Muscle layer of duodenum (tissue), 2 donors: ENCODE results near the gene ERMARD.

Experiments used
- H3K27ac ChIP-seq: one replicate; pipeline ENCODE4 v1.7.0; 2013; ENCODE audit warnings: mild to moderate bottlenecking, low read length
- H3K27me3 ChIP-seq: one replicate; pipeline ENCODE4 v1.7.0; 2013; ENCODE audit warnings: low read depth, mild to moderate bottlenecking, control low read depth, low read length
- H3K36me3 ChIP-seq, 2 donors: one replicate each; pipeline ENCODE4 v1.7.0; 2013; ENCODE audit warnings: low read length in 2 of 2, control low read depth in 1 of 2, mild to moderate bottlenecking in 1 of 2; ENCODE audit not compliant: insufficient read depth in 2 of 2, control insufficient read depth in 1 of 2
- H3K4me1 ChIP-seq, 2 donors: one replicate each; pipeline ENCODE4 v1.7.0; 2013; ENCODE audit warnings: low read length in 2 of 2, mild to moderate bottlenecking in 2 of 2, control low read depth in 1 of 2, moderate library complexity in 1 of 2; ENCODE audit not compliant: insufficient read depth in 2 of 2, control insufficient read depth in 1 of 2
- H3K4me3 ChIP-seq, 2 donors: one replicate each; pipeline ENCODE4 v1.7.0; 2013; ENCODE audit warnings: low read length in 2 of 2, low read depth in 1 of 2, mild to moderate bottlenecking in 1 of 2
- H3K9me3 ChIP-seq, 2 donors: one replicate each; pipeline ENCODE4 v1.7.0; 2013; ENCODE audit warnings: low read length in 2 of 2, control low read depth in 1 of 2, mild to moderate bottlenecking in 1 of 2; ENCODE audit not compliant: control insufficient read depth in 1 of 2
- donor health status: healthy.

The ERMARD gene

GRCh38 chr6:169785566-169785965 is 34.1 kb downstream of the ERMARD start:
- H3K27ac ChIP-seq, result no peak overlapping the region
- H3K27me3 ChIP-seq, result no peaks in the 10 kb centered on the region
- H3K9me3 ChIP-seq, result no peaks in the 10 kb centered on the region
- H3K4me3 ChIP-seq, result no peak overlapping the region
- H3K4me1 ChIP-seq, result peaks cover 0 to 9% of the 10 kb centered on the region in 2 donors
- H3K36me3 ChIP-seq, result peaks cover 0 to 7% of the 10 kb centered on the region in 2 donors

- H3K27ac ChIP-seq, result no peak overlapping the region
- no peak overlapping the region for H3K4me3 ChIP-seq
- H3K36me3 ChIP-seq, result peaks cover 0 to 2% of the 10 kb centered on the region in 2 donors
- peaks cover 0 to 13% of the 10 kb centered on the region in 2 donors for H3K4me1 ChIP-seq
- H3K9me3 ChIP-seq, result no peaks in the 10 kb centered on the region
- H3K27me3 ChIP-seq, result no peaks in the 10 kb centered on the region
Measured at GRCh38 chr6:169786349-169786748, 34.9 kb downstream of the ERMARD start.

- no peak overlapping the region for H3K4me3 ChIP-seq
- peaks cover 0 to 17% of the 10 kb centered on the region in 2 donors for H3K4me1 ChIP-seq
- no peaks in the 10 kb centered on the region for H3K27me3 ChIP-seq
- no peaks in the 10 kb centered on the region for H3K36me3 ChIP-seq
- H3K27ac ChIP-seq, result no peak overlapping the region
- no peaks in the 10 kb centered on the region for H3K9me3 ChIP-seq
Measured at GRCh38 chr6:169787797-169788196, 36.4 kb downstream of the ERMARD start.

- Histone ChIP-seq H3K36me3 (no peaks in the 10 kb centered on the region), H3K27me3 (no peaks in the 10 kb centered on the region)
Measured at GRCh38 chr6:169788809-169789145, 37.4 kb downstream of the ERMARD start.

GRCh38 chr6:169789146-169789943 is 37.9 kb downstream of the ERMARD start:
- Histone ChIP-seq H3K36me3 (no peaks in the 10 kb centered on the region), H3K27me3 (no peaks in the 10 kb centered on the region), H3K4me3 (peak overlapping the region; percentile 68 to 74), H3K4me1 (peaks cover 0 to 17% of the 10 kb centered on the region in 2 donors), H3K9me3 (no peaks in the 10 kb centered on the region), H3K27ac (no peak overlapping the region)

More at GRCh38 chr6:169788809-169789145, 37.4 kb downstream of the ERMARD start:
- Histone ChIP-seq H3K9me3 (no peaks in the 10 kb centered on the region), H3K4me3 (no peak overlapping the region), H3K4me1 (peaks cover 0 to 17% of the 10 kb centered on the region in 2 donors), H3K27ac (no peak overlapping the region)

GRCh38 chr6:169789944-169790927 is 38.8 kb downstream of the ERMARD start:
- peaks cover 0 to 17% of the 10 kb centered on the region in 2 donors for H3K4me1 ChIP-seq
- H3K9me3 ChIP-seq, result no peaks in the 10 kb centered on the region
- no peaks in the 10 kb centered on the region for H3K36me3 ChIP-seq
- H3K4me3 ChIP-seq, result peak overlapping the region; percentile 68 to 74
- H3K27me3 ChIP-seq, result no peaks in the 10 kb centered on the region
- H3K27ac ChIP-seq, result no peak overlapping the region

GRCh38 chr6:169791721-169792131 is 40.3 kb downstream of the ERMARD start:
- Histone ChIP-seq H3K27ac (no peak overlapping the region), H3K36me3 (no peaks in the 10 kb centered on the region), H3K27me3 (no peaks in the 10 kb centered on the region), H3K4me3 (no peak overlapping the region), H3K9me3 (no peaks in the 10 kb centered on the region), H3K4me1 (peaks cover 0 to 17% of the 10 kb centered on the region in 2 donors)

GRCh38 chr6:169792306-169793015 is 41.0 kb downstream of the ERMARD start:
- Histone ChIP-seq H3K9me3 (no peaks in the 10 kb centered on the region), H3K27me3 (no peaks in the 10 kb centered on the region), H3K27ac (no peak overlapping the region), H3K4me3 (no peak overlapping the region), H3K4me1 (peaks cover 0 to 17% of the 10 kb centered on the region in 2 donors), H3K36me3 (no peaks in the 10 kb centered on the region)

GRCh38 chr6:169793408-169793807 is 42.0 kb downstream of the ERMARD start:
- Histone ChIP-seq H3K27ac (no peak overlapping the region), H3K9me3 (no peaks in the 10 kb centered on the region), H3K27me3 (no peaks in the 10 kb centered on the region), H3K4me1 (peaks cover 0 to 17% of the 10 kb centered on the region in 2 donors), H3K36me3 (no peaks in the 10 kb centered on the region), H3K4me3 (no peak overlapping the region)

GRCh38 chr6:169794317-169795055 is 43.1 kb downstream of the ERMARD start:
- H3K4me3 ChIP-seq, result no peak overlapping the region
- no peaks in the 10 kb centered on the region for H3K9me3 ChIP-seq
- no peak overlapping the region for H3K27ac ChIP-seq
- H3K27me3 ChIP-seq, result no peaks in the 10 kb centered on the region
- H3K4me1 ChIP-seq, result peaks cover 0 to 15% of the 10 kb centered on the region in 2 donors
- no peaks in the 10 kb centered on the region for H3K36me3 ChIP-seq
